GM12873 (cell line): Measurements from ENCODE around the gene COPS8.

ENCODE experiments used
- TF ChIP-seq, protein P1 (sequence below): IDR thresholded peaks from 2 replicates; pipeline ENCODE4 v1.5.1; 2012; ENCODE audit warnings: low read depth, mild to moderate bottlenecking, moderate library complexity, low read length, control low read depth; ENCODE audit not compliant: insufficient read depth; ENCODE audit errors: missing control alignments

COPS8 gene

DNA sequence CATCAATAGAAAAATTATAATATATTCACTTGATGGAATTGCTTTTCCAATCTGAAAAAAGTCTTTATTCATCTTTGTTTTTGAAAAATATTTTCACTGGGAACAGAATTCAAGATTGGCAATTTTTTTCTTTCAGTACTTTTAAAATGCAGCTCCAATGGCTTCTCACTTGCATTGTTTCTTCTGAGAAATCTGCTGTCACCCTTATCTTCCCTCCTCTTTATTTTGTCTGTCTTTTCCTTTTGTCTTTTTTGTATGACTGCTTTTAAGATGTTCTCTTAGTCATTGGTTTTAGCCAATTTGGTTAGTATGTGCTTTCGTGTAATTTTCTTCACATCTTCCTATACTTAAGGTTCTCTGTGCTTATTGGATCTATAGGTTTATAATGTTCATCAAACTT is 37.1 kb upstream of the COPS8 start:
- TF ChIP-seq, protein P1, sequence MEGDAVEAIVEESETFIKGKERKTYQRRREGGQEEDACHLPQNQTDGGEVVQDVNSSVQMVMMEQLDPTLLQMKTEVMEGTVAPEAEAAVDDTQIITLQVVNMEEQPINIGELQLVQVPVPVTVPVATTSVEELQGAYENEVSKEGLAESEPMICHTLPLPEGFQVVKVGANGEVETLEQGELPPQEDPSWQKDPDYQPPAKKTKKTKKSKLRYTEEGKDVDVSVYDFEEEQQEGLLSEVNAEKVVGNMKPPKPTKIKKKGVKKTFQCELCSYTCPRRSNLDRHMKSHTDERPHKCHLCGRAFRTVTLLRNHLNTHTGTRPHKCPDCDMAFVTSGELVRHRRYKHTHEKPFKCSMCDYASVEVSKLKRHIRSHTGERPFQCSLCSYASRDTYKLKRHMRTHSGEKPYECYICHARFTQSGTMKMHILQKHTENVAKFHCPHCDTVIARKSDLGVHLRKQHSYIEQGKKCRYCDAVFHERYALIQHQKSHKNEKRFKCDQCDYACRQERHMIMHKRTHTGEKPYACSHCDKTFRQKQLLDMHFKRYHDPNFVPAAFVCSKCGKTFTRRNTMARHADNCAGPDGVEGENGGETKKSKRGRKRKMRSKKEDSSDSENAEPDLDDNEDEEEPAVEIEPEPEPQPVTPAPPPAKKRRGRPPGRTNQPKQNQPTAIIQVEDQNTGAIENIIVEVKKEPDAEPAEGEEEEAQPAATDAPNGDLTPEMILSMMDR = no peak

DNA sequence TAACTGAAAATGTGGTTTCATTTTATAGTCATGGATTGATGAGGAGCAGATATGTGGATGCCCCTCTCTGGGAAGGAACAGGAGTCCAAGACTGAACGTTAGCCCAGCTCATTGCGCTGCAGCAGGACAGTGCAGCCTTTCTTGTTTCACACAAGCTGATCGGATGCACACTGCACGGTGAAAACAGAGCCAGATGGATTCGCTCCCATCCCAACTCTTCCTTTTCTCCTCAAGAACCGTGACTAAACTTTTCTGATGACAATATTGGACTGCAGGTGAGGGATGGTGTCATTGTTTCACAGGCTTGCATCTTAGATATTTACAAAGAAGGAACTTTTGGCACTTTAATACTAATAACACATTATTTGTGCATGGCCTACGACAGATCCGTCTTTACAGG is 33.8 kb upstream of the COPS8 start:
- TF ChIP-seq, protein P1 = no peak

DNA sequence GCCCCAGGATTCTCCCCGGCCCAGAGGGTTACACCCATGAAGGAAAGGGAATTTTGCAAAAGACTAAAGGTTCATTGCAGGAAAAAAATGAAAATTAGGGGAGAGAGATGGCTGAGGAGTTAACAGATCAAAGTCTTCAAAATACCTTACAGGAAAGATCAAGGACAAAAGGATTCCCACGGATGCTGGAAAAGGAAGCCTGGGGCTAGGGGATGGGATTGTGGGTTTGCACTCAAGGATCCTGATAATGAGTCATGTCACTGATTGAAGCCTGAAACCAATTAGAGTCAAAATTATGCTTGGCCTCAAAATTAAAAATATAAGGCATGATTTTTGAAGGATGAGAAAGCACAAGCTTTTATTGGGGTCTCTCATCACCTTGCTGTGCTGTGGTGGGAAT is 32.6 kb upstream of the COPS8 start:
- TF ChIP-seq, protein P1 = no peak

DNA sequence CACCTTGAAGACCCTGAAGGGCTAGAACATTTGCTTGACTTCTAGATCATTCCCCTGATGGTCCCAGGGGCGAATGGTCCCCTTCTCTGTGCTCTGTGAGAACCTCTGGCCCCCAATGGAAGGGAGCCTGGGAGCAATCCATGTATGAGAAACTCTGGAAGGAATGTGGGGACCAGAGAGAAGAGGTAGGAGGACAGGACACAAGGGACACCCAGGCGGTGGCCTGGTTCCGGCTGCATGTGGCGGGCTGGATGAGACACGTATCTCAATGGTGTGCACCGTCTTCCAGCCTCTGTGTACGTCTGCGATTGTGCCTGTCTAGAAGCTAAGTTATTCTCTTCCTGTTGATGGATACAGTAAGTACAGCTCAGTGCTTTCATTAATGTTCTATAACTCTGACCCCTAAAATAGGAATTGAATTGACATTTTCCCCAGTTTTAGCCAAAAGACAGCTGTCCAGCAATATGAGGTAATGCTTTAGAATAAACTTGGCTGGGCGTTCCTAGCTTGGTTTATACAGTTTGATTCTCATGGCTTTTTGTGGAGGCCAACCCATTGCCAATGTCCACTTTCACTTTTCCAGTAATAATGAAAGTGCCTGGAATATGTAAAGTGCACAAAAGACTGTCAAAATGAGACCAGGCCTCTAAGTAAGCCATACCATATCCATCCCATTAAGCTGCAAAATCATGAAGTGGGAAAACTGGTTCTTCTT is 30.1 kb upstream of the COPS8 start:
- TF ChIP-seq, protein P1 = no peak

DNA sequence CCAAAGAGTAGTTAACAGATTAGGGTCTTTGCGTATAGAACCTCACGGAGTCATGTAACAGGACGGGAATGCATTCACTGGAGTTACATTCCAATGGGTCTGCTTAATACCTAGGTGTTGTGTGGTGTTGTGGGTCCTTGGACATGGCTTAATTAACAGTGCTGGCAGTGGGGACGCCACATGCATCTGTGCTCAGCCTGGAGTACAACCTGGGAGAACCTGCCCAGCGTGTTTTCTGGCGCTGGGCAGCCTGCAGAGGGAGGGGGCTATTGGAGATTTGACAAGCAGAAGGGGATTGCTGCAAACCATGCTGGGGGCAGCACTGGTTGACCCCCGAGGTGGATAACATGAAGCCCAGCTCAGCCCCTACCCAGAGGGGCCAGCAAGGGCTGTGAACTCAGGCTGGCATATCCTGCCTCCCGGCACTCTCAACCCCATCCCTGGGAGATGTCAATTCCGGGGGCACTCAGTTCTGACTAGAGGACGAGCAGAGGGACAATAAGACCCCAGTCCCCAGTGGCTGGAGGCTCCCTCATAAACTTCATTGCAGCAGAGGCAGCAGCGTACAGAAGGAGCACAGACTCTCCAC is 29.3 kb upstream of the COPS8 start:
- TF ChIP-seq, protein P1 = no peak

DNA sequence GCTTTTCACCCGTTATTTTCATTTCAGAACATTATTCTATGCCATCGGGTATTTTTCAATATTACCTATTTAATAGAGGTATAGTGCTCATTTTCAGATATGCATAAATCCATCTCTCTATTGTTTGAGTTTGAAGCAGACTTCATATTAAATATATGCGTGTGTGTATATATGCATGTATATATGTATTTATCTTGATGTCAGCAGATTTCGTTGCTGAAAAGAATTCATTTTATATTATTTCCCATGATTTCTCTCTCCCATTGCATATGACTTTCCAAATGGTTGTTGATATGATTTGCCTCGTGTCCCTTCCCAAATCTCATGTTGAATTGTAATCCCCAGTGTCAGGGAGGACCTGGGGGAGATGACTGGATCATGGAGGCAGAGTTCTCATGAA is 28.6 kb upstream of the COPS8 start:
- TF ChIP-seq, protein P1 = no peak

DNA sequence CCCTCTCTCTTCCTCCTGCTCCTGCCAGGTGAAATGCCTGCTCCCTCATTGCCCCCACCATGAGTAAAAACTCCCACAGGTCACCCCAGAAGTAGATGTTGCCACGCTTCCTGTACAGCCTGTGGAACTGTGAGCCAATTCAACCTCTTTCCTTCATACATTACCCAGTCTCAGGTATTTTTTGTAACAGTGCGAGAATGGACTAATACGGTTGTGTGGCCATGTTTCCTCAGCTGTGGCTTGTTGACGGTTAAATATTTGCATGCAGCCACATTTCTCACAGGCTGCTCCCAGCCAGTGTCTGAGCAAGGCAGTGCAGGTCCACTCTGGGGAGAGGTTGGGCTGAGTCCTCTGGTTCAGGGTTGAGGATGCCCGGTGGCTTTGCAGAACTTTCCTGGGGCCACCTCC is 27.8 kb upstream of the COPS8 start:
- TF ChIP-seq, protein P1 = no peak
